HUES48 (cell line): Measurements from ENCODE around the gene ABCB11.

Experiments
- H3K27ac ChIP-seq: one replicate; pipeline ENCODE4 v1.7.0; 2013; ENCODE audit warnings: low read depth, low read length, inconsistent platforms
- H3K27me3 ChIP-seq: 2 replicates; pipeline ENCODE4 v1.6.1; 2013; ENCODE audit warnings: mild to moderate bottlenecking, low read length; ENCODE audit not compliant: control insufficient read depth, insufficient read depth
- H3K36me3 ChIP-seq: 2 replicates; pipeline ENCODE4 v1.6.1; 2013; ENCODE audit warnings: low read length; ENCODE audit not compliant: control insufficient read depth, insufficient read depth
- H3K4me1 ChIP-seq: 2 replicates; pipeline ENCODE4 v1.6.1; 2013; ENCODE audit warnings: mild to moderate bottlenecking, low read length; ENCODE audit not compliant: control insufficient read depth, insufficient read depth
- H3K4me3 ChIP-seq: 2 replicates; pipeline ENCODE4 v1.5.1; 2013; ENCODE audit warnings: mild to moderate bottlenecking, low read depth, low read length
- H3K9ac ChIP-seq: 2 replicates; pipeline ENCODE4 v1.6.1; 2013; ENCODE audit warnings: mild to moderate bottlenecking, low read depth, low read length, moderate library complexity
- H3K9me3 ChIP-seq: 2 replicates; pipeline ENCODE4 v1.6.1; 2013; ENCODE audit warnings: low read length; ENCODE audit not compliant: control insufficient read depth, insufficient read depth

ABCB11 gene

GRCh38 chr2:168992591-168993349 lies 38.4 kb downstream of the ABCB11 start:
- no peaks in the 10 kb centered on the region for H3K9me3 ChIP-seq
- no peak overlapping the region for H3K27ac ChIP-seq
- no peaks in the 10 kb centered on the region for H3K4me1 ChIP-seq
- H3K4me3 ChIP-seq: no peak overlapping the region
- H3K27me3 ChIP-seq: no peaks in the 10 kb centered on the region
- H3K36me3 ChIP-seq: no peaks in the 10 kb centered on the region
- no peak overlapping the region for H3K9ac ChIP-seq

GRCh38 chr2:168992026-168992425 lies 39.1 kb downstream of the ABCB11 start:
- Histone ChIP-seq H3K4me1 (no peaks in the 10 kb centered on the region), H3K9me3 (no peaks in the 10 kb centered on the region), H3K4me3 (no peak overlapping the region), H3K36me3 (no peaks in the 10 kb centered on the region), H3K27ac (no peak overlapping the region), H3K9ac (no peak overlapping the region), H3K27me3 (no peaks in the 10 kb centered on the region)

DNA sequence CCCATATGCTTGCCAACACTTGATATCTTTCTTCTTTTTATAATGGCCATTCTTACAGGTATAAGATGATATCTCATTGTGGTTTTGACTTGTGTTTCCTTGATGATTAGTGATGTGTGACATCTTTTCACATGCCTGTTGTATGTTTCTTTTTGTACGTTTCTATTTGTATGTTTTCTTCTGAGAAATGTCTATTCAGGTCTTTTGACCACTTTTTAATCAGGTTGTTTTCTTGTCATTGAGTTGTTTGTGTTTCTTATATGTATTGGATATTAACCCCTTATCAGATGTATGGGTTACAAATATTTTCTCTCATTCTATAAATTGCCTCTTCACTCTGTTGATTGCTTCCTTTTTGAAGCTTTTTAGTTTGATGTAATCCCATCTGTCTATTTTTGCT lies 42.4 kb downstream of the ABCB11 start:
- Histone ChIP-seq H3K36me3 (no peaks in the 10 kb centered on the region), H3K4me1 (no peaks in the 10 kb centered on the region), H3K27me3 (no peaks in the 10 kb centered on the region), H3K9me3 (no peaks in the 10 kb centered on the region), H3K27ac (no peak overlapping the region), H3K9ac (no peak overlapping the region), H3K4me3 (no peak overlapping the region)

GRCh38 chr2:168986398-168986943 lies 44.7 kb downstream of the ABCB11 start:
- H3K27me3 ChIP-seq: no peaks in the 10 kb centered on the region
- no peak overlapping the region for H3K9ac ChIP-seq
- no peak overlapping the region for H3K27ac ChIP-seq
- no peaks in the 10 kb centered on the region for H3K36me3 ChIP-seq
- H3K4me1 ChIP-seq: no peaks in the 10 kb centered on the region
- no peak overlapping the region for H3K4me3 ChIP-seq
- no peaks in the 10 kb centered on the region for H3K9me3 ChIP-seq

DNA sequence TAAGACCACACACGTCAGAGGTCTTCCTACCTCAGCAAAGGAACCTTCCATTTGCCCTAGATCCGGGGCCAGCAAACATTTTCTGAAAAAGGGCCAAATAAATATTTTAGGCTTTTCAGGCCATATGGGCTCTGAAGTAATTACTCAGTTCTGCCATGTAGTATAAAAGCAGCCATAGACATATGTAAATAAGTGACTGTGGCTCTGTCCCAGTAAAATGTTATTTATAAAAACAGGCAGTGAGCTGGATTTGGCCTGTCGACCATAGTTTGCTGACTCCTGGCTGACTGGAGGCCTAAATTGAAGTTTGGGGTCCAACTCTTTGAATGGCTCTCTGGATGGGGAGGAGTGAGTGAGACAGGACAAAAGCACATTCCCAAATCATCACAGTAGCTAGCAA lies 49.5 kb downstream of the ABCB11 start:
- no peaks in the 10 kb centered on the region for H3K4me1 ChIP-seq
- no peak overlapping the region for H3K4me3 ChIP-seq
- H3K9me3 ChIP-seq: no peaks in the 10 kb centered on the region
- no peaks in the 10 kb centered on the region for H3K36me3 ChIP-seq
- no peak overlapping the region for H3K9ac ChIP-seq
- no peaks in the 10 kb centered on the region for H3K27me3 ChIP-seq
- H3K27ac ChIP-seq: no peak overlapping the region

- Histone ChIP-seq H3K27me3 (no peaks in the 10 kb centered on the region), H3K4me1 (no peaks in the 10 kb centered on the region), H3K9ac (no peak overlapping the region), H3K9me3 (no peaks in the 10 kb centered on the region), H3K36me3 (no peaks in the 10 kb centered on the region), H3K4me3 (no peak overlapping the region), H3K27ac (no peak overlapping the region)
Observed at GRCh38 chr2:168978461-168978861, 52.7 kb downstream of the ABCB11 start.

- no peaks in the 10 kb centered on the region for H3K27me3 ChIP-seq
- H3K27ac ChIP-seq: no peak overlapping the region
- no peak overlapping the region for H3K4me3 ChIP-seq
- H3K9ac ChIP-seq: no peak overlapping the region
- no peaks in the 10 kb centered on the region for H3K9me3 ChIP-seq
- H3K4me1 ChIP-seq: no peaks in the 10 kb centered on the region
- H3K36me3 ChIP-seq: no peaks in the 10 kb centered on the region
Observed at GRCh38 chr2:168977608-168978007, 53.5 kb downstream of the ABCB11 start.

DNA sequence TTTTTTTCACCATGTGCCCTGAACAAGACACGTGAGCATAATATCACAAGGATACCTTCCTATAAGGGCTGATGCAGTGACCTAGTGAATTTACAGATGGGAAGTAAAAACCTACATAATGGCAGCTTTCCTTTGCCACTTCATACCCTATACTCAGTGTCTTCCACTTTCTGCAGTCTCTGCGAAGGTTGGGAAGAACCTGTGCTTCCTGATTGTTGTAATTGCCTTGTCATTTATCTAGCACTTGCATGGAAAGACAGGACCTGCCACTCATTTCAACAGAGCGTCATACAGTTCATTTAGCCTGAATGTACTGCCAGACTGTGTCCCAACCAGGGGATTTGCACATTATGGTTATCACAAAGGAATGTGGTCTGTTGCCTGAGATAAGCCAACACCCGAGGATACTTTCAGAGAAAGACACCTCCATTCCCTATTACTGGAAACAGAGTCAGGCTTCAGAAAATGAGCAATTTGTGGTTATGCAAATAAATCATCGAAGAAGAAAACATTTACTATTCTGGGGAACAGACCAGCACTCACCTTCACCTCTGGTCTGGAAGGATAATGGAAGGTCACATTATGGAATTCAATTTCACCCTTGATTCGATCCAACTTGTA lies 55.0 kb downstream of the ABCB11 start:
- H3K4me3 ChIP-seq: no peak overlapping the region
- H3K4me1 ChIP-seq: no peaks in the 10 kb centered on the region
- no peak overlapping the region for H3K27ac ChIP-seq
- no peaks in the 10 kb centered on the region for H3K27me3 ChIP-seq
- no peaks in the 10 kb centered on the region for H3K9me3 ChIP-seq
- H3K36me3 ChIP-seq: no peaks in the 10 kb centered on the region
- H3K9ac ChIP-seq: no peak overlapping the region

DNA sequence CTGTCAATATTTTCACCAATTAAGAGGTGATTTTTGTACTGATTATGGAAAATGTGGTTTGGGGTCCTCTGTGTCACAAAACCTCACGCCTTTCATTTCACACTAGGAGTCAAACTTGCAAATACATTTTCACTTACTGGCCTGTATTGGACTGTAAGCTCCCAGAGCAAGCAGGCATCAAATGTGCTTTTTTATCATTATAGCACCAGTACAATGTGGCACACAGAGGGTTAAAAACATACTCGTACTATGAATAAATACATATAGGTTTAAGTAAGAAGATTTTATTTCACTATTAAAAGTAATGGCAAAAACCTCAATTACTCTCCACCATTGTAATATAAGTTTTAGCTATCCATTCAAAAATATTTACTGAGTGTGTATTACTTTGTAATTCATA lies 56.7 kb downstream of the ABCB11 start:
- Histone ChIP-seq H3K27me3 (no peaks in the 10 kb centered on the region), H3K4me1 (no peaks in the 10 kb centered on the region), H3K27ac (no peak overlapping the region), H3K9ac (no peak overlapping the region), H3K4me3 (no peak overlapping the region), H3K9me3 (no peaks in the 10 kb centered on the region), H3K36me3 (no peaks in the 10 kb centered on the region)

DNA sequence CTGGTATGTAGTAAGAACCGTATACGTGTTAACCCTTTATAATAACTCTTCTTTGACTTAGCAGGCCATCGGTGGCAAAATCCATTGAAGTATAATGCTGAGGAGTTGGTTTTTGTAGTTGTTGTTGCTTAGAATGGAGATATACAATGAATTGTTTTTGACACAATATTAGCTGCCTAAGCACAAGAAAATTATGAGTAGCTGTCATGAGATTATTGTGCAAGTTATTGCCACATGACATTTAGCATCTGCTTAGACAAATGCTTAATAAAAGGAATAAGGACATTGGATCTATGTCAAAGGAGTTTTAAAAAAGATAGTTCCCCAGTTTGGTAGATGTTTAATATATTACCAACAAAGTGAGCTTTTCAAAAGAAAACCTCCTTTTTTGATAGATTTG lies 59.9 kb downstream of the ABCB11 start:
- H3K27ac ChIP-seq: no peak overlapping the region
- H3K4me3 ChIP-seq: no peak overlapping the region
- H3K36me3 ChIP-seq: no peaks in the 10 kb centered on the region
- H3K9me3 ChIP-seq: no peaks in the 10 kb centered on the region
- no peak overlapping the region for H3K9ac ChIP-seq
- peaks cover 4% of the 10 kb centered on the region; the same call in 1 of the 2 replicates for H3K4me1 ChIP-seq
- no peaks in the 10 kb centered on the region for H3K27me3 ChIP-seq

GRCh38 chr2:168970711-168971233 lies 60.4 kb downstream of the ABCB11 start:
- no peaks in the 10 kb centered on the region for H3K27me3 ChIP-seq
- H3K4me3 ChIP-seq: no peak overlapping the region
- H3K27ac ChIP-seq: no peak overlapping the region
- H3K9ac ChIP-seq: no peak overlapping the region
- H3K4me1 ChIP-seq: peaks cover 4% of the 10 kb centered on the region; the same call in 1 of the 2 replicates
- H3K36me3 ChIP-seq: no peaks in the 10 kb centered on the region
- no peaks in the 10 kb centered on the region for H3K9me3 ChIP-seq
